HEK293 (cell line): ENCODE data around the gene CCDC85B.
A peak's percentile ranks its signal among the peaks of the same experiment; 100 is the strongest.

Source experiments
- CTCF ChIA-PET: fragments of 350-600 bp; formaldehyde crosslinking; extraction: SDS; loops from one replicate; lab custom pipeline; 2021; ENCODE audit warnings: antibody characterized with exemption; lab: Yijun Ruan, JAX
- POLR2A ChIA-PET: fragments of 300-600 bp; formaldehyde crosslinking; extraction: SDS; loops from one replicate; lab custom pipeline; 2020; ENCODE audit warnings: antibody characterized with exemption, inconsistent platforms; lab: Yijun Ruan, JAX
- H3K27ac ChIP-seq: fragments of 200-500 bp; sonication (Bioruptor generic); 2 replicates; pipeline ENCODE4 v1.5.1; 2014; ENCODE audit warnings: low read depth, low read length, control low read depth, inconsistent platforms; ENCODE audit errors: extremely low read depth
- H3K36me3 ChIP-seq, 2 experiments: fragments of 200-500 bp in 1 of 2; sonication (Bioruptor generic) in 1 of 2; 1 replicate in 1 of 2; 2 replicates in 1 of 2; pipeline ENCODE4 v1.5.1; 2014 to 2017; ENCODE audit warnings: inconsistent platforms in 2 of 2, low read length in 2 of 2; ENCODE audit not compliant: control insufficient read depth in 2 of 2, insufficient read depth in 1 of 2
- H3K4me1 ChIP-seq: fragments of 200-500 bp; sonication (Bioruptor generic); 2 replicates; pipeline ENCODE4 v1.5.1; 2014; ENCODE audit warnings: mild to moderate bottlenecking, low read length, inconsistent platforms; ENCODE audit not compliant: control insufficient read depth, insufficient read depth
- H3K4me3 ChIP-seq: 2 replicates; pipeline ENCODE4 v1.5.1; 2011; ENCODE audit warnings: low read depth, mild to moderate bottlenecking, control low read depth, low read length, moderate library complexity
- H3K9me3 ChIP-seq: fragments of 200-500 bp; sonication (Bioruptor generic); 2 replicates; pipeline ENCODE4 v1.5.1; 2014; ENCODE audit warnings: low read depth, low read length, inconsistent platforms; ENCODE audit not compliant: control insufficient read depth, insufficient read depth
- BCL11A ChIP-seq: fragments of 450-650 bp; formaldehyde crosslinking; IDR thresholded peaks from 2 replicates; pipeline ENCODE4 v1.5.1; 2016; ENCODE audit warnings: low read depth, missing biosample characterization, missing genetic modification characterization
- BCL11B ChIP-seq: fragments of 450-650 bp; formaldehyde crosslinking; IDR thresholded peaks from 2 replicates; pipeline ENCODE4 v1.5.1; 2016; ENCODE audit warnings: low read depth, missing biosample characterization, missing genetic modification characterization
- KLF1 ChIP-seq: fragments of 450-650 bp; formaldehyde crosslinking; IDR thresholded peaks from 2 replicates; pipeline ENCODE4 v1.5.1; 2016; ENCODE audit warnings: missing biosample characterization, missing genetic modification characterization
- MYNN ChIP-seq: fragments of 450-650 bp; formaldehyde crosslinking; IDR thresholded peaks from 2 replicates; pipeline ENCODE4 v1.5.1; 2016; ENCODE audit warnings: missing biosample characterization, missing genetic modification characterization, borderline replicate concordance
- SALL2 ChIP-seq: fragments of 450-650 bp; formaldehyde crosslinking; IDR thresholded peaks from 2 replicates; pipeline ENCODE4 v1.5.0; 2017; ENCODE audit warnings: missing biosample characterization, mild to moderate bottlenecking, missing genetic modification characterization, borderline replicate concordance
- SP2 ChIP-seq: fragments of 450-650 bp; formaldehyde crosslinking; IDR thresholded peaks from 2 replicates; pipeline ENCODE4 v1.5.1; 2016; ENCODE audit warnings: missing biosample characterization, missing genetic modification characterization
- YY1 ChIP-seq: fragments of 450-650 bp; formaldehyde crosslinking; IDR thresholded peaks from 2 replicates; pipeline ENCODE4 v1.5.1; 2018; ENCODE audit warnings: missing biosample characterization, missing genetic modification characterization
- ZBTB48 ChIP-seq: fragments of 450-650 bp; formaldehyde crosslinking; IDR thresholded peaks from 2 replicates; pipeline ENCODE4 v1.5.1; 2016; ENCODE audit warnings: missing biosample characterization, missing genetic modification characterization
- ZBTB49 ChIP-seq: fragments of 450-650 bp; formaldehyde crosslinking; IDR thresholded peaks from 2 replicates; pipeline ENCODE4 v1.5.1; 2016; ENCODE audit warnings: missing biosample characterization, missing genetic modification characterization, low read depth
- ZFP69B ChIP-seq: fragments of 450-650 bp; formaldehyde crosslinking; IDR thresholded peaks from 2 replicates; pipeline ENCODE4 v1.5.1; 2016; ENCODE audit warnings: missing biosample characterization, missing genetic modification characterization
- ZNF146 ChIP-seq: fragments of 450-650 bp; formaldehyde crosslinking; IDR thresholded peaks from 2 replicates; pipeline ENCODE4 v1.5.1; 2016; ENCODE audit warnings: missing biosample characterization, missing genetic modification characterization
- ZNF184 ChIP-seq: fragments of 450-650 bp; IDR thresholded peaks from 2 replicates; pipeline ENCODE4 v1.5.1; 2018; ENCODE audit warnings: missing biosample characterization, mild to moderate bottlenecking, missing genetic modification characterization
- ZNF2 ChIP-seq: fragments of 450-650 bp; formaldehyde crosslinking; IDR thresholded peaks from 2 replicates; pipeline ENCODE4 v1.5.1; 2016; ENCODE audit warnings: missing biosample characterization, missing genetic modification characterization
- ZNF324 ChIP-seq: fragments of 450-650 bp; formaldehyde crosslinking; IDR thresholded peaks from 2 replicates; pipeline ENCODE4 v1.5.1; 2016; ENCODE audit warnings: missing biosample characterization, missing genetic modification characterization
- ZNF335 ChIP-seq: fragments of 450-650 bp; formaldehyde crosslinking; conservative IDR thresholded peaks from 2 replicates; pipeline ENCODE4 v1.5.1; 2016; ENCODE audit warnings: missing biosample characterization, missing genetic modification characterization
- ZNF366 ChIP-seq: fragments of 450-650 bp; formaldehyde crosslinking; conservative IDR thresholded peaks from 2 replicates; pipeline ENCODE4 v1.5.1; 2016; ENCODE audit warnings: missing biosample characterization, missing genetic modification characterization
- ZNF501 ChIP-seq: fragments of 450-650 bp; formaldehyde crosslinking; IDR thresholded peaks from 2 replicates; pipeline ENCODE4 v1.5.1; 2016; ENCODE audit warnings: missing biosample characterization, missing genetic modification characterization
- ZNF510 ChIP-seq: fragments of 450-650 bp; formaldehyde crosslinking; IDR thresholded peaks from 2 replicates; pipeline ENCODE4 v1.5.1; 2018; ENCODE audit warnings: mild to moderate bottlenecking, missing genetic modification characterization, missing biosample characterization; ENCODE audit not compliant: insufficient replicate concordance
- ZNF518A ChIP-seq: fragments of 450-650 bp; formaldehyde crosslinking; conservative IDR thresholded peaks from 2 replicates; pipeline ENCODE4 v1.5.1; 2016; ENCODE audit warnings: low read depth, missing biosample characterization, missing genetic modification characterization
- ZNF600 ChIP-seq: fragments of 450-650 bp; formaldehyde crosslinking; IDR thresholded peaks from 2 replicates; pipeline ENCODE4 v1.5.1; 2016; ENCODE audit warnings: missing biosample characterization, missing genetic modification characterization
- ZNF639 ChIP-seq: fragments of 450-650 bp; formaldehyde crosslinking; IDR thresholded peaks from 2 replicates; pipeline ENCODE4 v1.5.1; 2016; ENCODE audit warnings: missing biosample characterization, missing genetic modification characterization
- ZNF76 ChIP-seq: fragments of 450-650 bp; formaldehyde crosslinking; IDR thresholded peaks from 2 replicates; pipeline ENCODE4; 2016; ENCODE audit warnings: low read depth, missing biosample characterization, missing genetic modification characterization, borderline replicate concordance
- ZNF791 ChIP-seq: fragments of 450-650 bp; formaldehyde crosslinking; IDR thresholded peaks from 2 replicates; pipeline ENCODE4 v1.5.1; 2016; ENCODE audit warnings: missing biosample characterization, missing genetic modification characterization
- ZNF843 ChIP-seq: fragments of 450-650 bp; formaldehyde crosslinking; IDR thresholded peaks from 2 replicates; pipeline ENCODE4 v1.5.1; 2016; ENCODE audit warnings: missing biosample characterization, missing genetic modification characterization
- ZSCAN23 ChIP-seq: fragments of 450-650 bp; formaldehyde crosslinking; IDR thresholded peaks from 2 replicates; pipeline ENCODE4 v1.5.1; 2016; ENCODE audit warnings: missing biosample characterization, missing genetic modification characterization
- ZXDB ChIP-seq: fragments of 450-650 bp; formaldehyde crosslinking; IDR thresholded peaks from 2 replicates; pipeline ENCODE4 v1.5.1; 2016; ENCODE audit warnings: missing biosample characterization, missing genetic modification characterization

The CCDC85B gene

GRCh38 chr11:65859812-65860277 lies 30.6 kb upstream of the CCDC85B start (continued):
- 0 out of 2 replicates have a peak, but pooled peaks have one; percentile 41 for TF ChIP-seq MYNN (tag by site-specific recombination)
- no peak for TF ChIP-seq ZNF791

- ChIA-PET CTCF (interaction anchor here (0.5 to 6.3 kb wide), 46 partner anchors 9 to 246 kb away, joined by 3 to 118 read pairs (median 4); partner anchors contain the start of genes CCDC85B, FIBP, KAT5 and TSGA10IP), POLR2A (interaction anchor here (0.7 to 6.5 kb wide), 25 partner anchors 9 to 407 kb away, joined by 3 to 121 read pairs (median 5); partner anchors contain the start of genes CCDC85B, FIBP, KAT5 and MAP3K11)
- Histone ChIP-seq H3K4me1 (peaks cover 4% of the 10 kb centered on the region; the same call in 1 of the 2 replicates), H3K4me3 (peak within 1 kb of the TSS; percentile 94), H3K9me3 (no peaks in the 10 kb centered on the region), H3K36me3 (peaks cover 0 to 54% of the 10 kb centered on the region in 2 experiments; a peak in 1 of 3 replicates), H3K27ac (peak within 1 kb of the TSS; percentile 92)
- TF ChIP-seq ZNF501 (tag by site-specific recombination) (peak; percentile 42; the same call in 1 of the 2 replicates), ZNF639 (peak; percentile 70; the same call in 1 of the 2 replicates), YY1 (no peak; the same call in 1 of the 2 replicates), ZNF184 (tag by site-specific recombination) (0 out of 2 replicates have a peak, but pooled peaks have one; percentile 46), ZBTB48 (tag by site-specific recombination) (peak; percentile 68), ZBTB49 (tag by site-specific recombination) (no peak), ZNF76 (peak; percentile 51; the same call in 1 of the 2 replicates), ZNF518A (tag by site-specific recombination) (peak; percentile 63), ZNF2 (tag by site-specific recombination) (peak; percentile 31; the same call in 1 of the 2 replicates), ZNF335 (tag by site-specific recombination) (peak; percentile 96), ZNF366 (tag by site-specific recombination) (no peak), BCL11A (tag by site-specific recombination) (peak; percentile 21; the same call in 1 of the 2 replicates), SP2 (tag by site-specific recombination) (peak; percentile 83), ZFP69B (tag by site-specific recombination) (0 out of 2 replicates have a peak, but pooled peaks have one; percentile 23), ZNF324 (tag by site-specific recombination) (peak; percentile 67), ZNF843 (tag by site-specific recombination) (0 out of 2 replicates have a peak, but pooled peaks have one; percentile 29), ZNF600 (tag by site-specific recombination) (0 out of 2 replicates have a peak, but pooled peaks have one; percentile 27), SALL2 (no peak), ZNF510 (no peak), ZSCAN23 (tag by site-specific recombination) (no peak), ZNF146 (tag by site-specific recombination) (no peak), KLF1 (tag by site-specific recombination) (peak; percentile 84), ZXDB (tag by site-specific recombination) (peak; percentile 94), BCL11B (tag by site-specific recombination) (peak; percentile 17; the same call in 1 of the 2 replicates)
Observed at GRCh38 chr11:65860278-65861164, 30.0 kb upstream of the CCDC85B start, which contains the start of gene MUS81. MUS81 (plus strand) TSS chr11:65860433; CDS start chr11:65860754, 321 bp downstream.
